WTC11 (cell line): ENCODE results near the gene APRT. TPM values are rescaled to one million over a fixed set of nuclear protein-coding genes. Genes with fewer than 3 reads are reported as not detected.

Source experiments
- ATAC-seq: fragments of 200-7000 bp; cut with Tn5 transposase; 2 replicates; pipeline ENCODE4 v1.10.0; 2021; ENCODE audit warnings: mild to moderate bottlenecking, moderate library complexity
- CTCF ChIA-PET: fragments of 300-600 bp; sonication (Branson Sonifier 250); formaldehyde crosslinking; loops from one replicate; lab custom pipeline; 2021; ENCODE audit warnings: antibody characterized with exemption; lab: Charles Lee
- POLR2A ChIA-PET: fragments of 350-600 bp; sonication (Branson Sonifier 250); formaldehyde crosslinking; loops from one replicate; lab custom pipeline; 2021; ENCODE audit warnings: antibody characterized with exemption; lab: Charles Lee
- DNase-seq: peaks from one replicate; pipeline ENCODE4 v3.0.0; 2021; ENCODE audit warnings: low spot score
- H3K27ac Mint-ChIP-seq: 2 replicates; pipeline ENCODE4 v1.8.0; 2021; ENCODE audit warnings: mixed read lengths
- H3K27me3 Mint-ChIP-seq: 2 replicates; pipeline ENCODE4 v1.8.0; 2021; ENCODE audit warnings: low read depth, mild to moderate bottlenecking, moderate library complexity, mixed read lengths
- H3K36me3 Mint-ChIP-seq: 2 replicates; pipeline ENCODE4 v1.8.0; 2021; ENCODE audit warnings: mixed read lengths
- H3K4me1 Mint-ChIP-seq: 2 replicates; pipeline ENCODE4 v1.8.0; 2022; ENCODE audit warnings: mixed read lengths
- H3K4me3 Mint-ChIP-seq: 2 replicates; pipeline ENCODE4 v1.8.0; 2021; ENCODE audit warnings: mild to moderate bottlenecking, moderate library complexity, mixed read lengths
- H3K9me3 Mint-ChIP-seq: 2 replicates; pipeline ENCODE4 v1.8.0; 2021; ENCODE audit warnings: mixed read lengths
- ARID4B ChIP-seq: sonication (generic); formaldehyde crosslinking; IDR thresholded peaks from 2 replicates; pipeline ENCODE4 v1.8.0; 2023; ENCODE audit warnings: missing genetic modification reagents, mild to moderate bottlenecking, borderline replicate concordance
- ATF1 ChIP-seq: sonication (generic); formaldehyde crosslinking; IDR thresholded peaks from 2 replicates; pipeline ENCODE4 v1.8.1; 2023; ENCODE audit warnings: mild to moderate bottlenecking, moderate library complexity, missing genetic modification reagents
- CREB1 ChIP-seq: sonication (generic); formaldehyde crosslinking; IDR thresholded peaks from 2 replicates; pipeline ENCODE4 v1.8.0; 2023; ENCODE audit warnings: mild to moderate bottlenecking, missing genetic modification reagents
- CREM ChIP-seq: sonication (generic); formaldehyde crosslinking; IDR thresholded peaks from 2 replicates; pipeline ENCODE4 v1.8.1; 2022; ENCODE audit warnings: mild to moderate bottlenecking, missing genetic modification reagents, moderate library complexity
- E2F4 ChIP-seq: sonication (generic); formaldehyde crosslinking; IDR thresholded peaks from 2 replicates; pipeline ENCODE4 v1.8.1; 2022; ENCODE audit warnings: low read depth, mild to moderate bottlenecking, moderate library complexity, missing genetic modification reagents, borderline replicate concordance
- EMX1 ChIP-seq: fragments of 250-450 bp; sonication (Bioruptor Pico); IDR thresholded peaks from 2 replicates; pipeline ENCODE4 v1.8.0; 2021; ENCODE audit warnings: mild to moderate bottlenecking
- ERG ChIP-seq: fragments of 250-450 bp; sonication (Bioruptor Pico); IDR thresholded peaks from 2 replicates; pipeline ENCODE4 v1.8.0; 2021; ENCODE audit warnings: mild to moderate bottlenecking
- GABPB1 ChIP-seq: sonication (generic); formaldehyde crosslinking; IDR thresholded peaks from 2 replicates; pipeline ENCODE4 v1.8.1; 2023; ENCODE audit warnings: mild to moderate bottlenecking, missing genetic modification reagents
- NR1H2 ChIP-seq: sonication (generic); formaldehyde crosslinking; IDR thresholded peaks from 2 replicates; pipeline ENCODE4 v1.9.0; 2021; ENCODE audit warnings: mild to moderate bottlenecking, moderate library complexity, missing genetic modification reagents
- NR3C1 ChIP-seq: sonication (generic); formaldehyde crosslinking; conservative IDR thresholded peaks from 2 replicates; pipeline ENCODE4 v1.8.1; 2023; ENCODE audit warnings: low read depth, mild to moderate bottlenecking, missing genetic modification reagents
- PREB ChIP-seq: sonication (generic); formaldehyde crosslinking; IDR thresholded peaks from 2 replicates; pipeline ENCODE4 v1.8.1; 2022; ENCODE audit warnings: mild to moderate bottlenecking, missing genetic modification reagents, moderate library complexity, borderline replicate concordance
- SMAD3 ChIP-seq: sonication (generic); formaldehyde crosslinking; IDR thresholded peaks from 2 replicates; pipeline ENCODE4 v1.8.0; 2022; ENCODE audit warnings: missing genetic modification reagents, mild to moderate bottlenecking, borderline replicate concordance
- SOX15 ChIP-seq: fragments of 250-450 bp; sonication (Bioruptor Pico); IDR thresholded peaks from 2 replicates; pipeline ENCODE4 v1.9.0; 2021; ENCODE audit warnings: mild to moderate bottlenecking
- STAT6 ChIP-seq: sonication (generic); formaldehyde crosslinking; conservative IDR thresholded peaks from 2 replicates; pipeline ENCODE4 v1.8.1; 2023; ENCODE audit warnings: mild to moderate bottlenecking, low read depth, missing genetic modification reagents, moderate library complexity
- TEAD1 ChIP-seq: sonication (generic); formaldehyde crosslinking; IDR thresholded peaks from 2 replicates; pipeline ENCODE4 v1.8.0; 2022; ENCODE audit warnings: mild to moderate bottlenecking, missing genetic modification reagents
- ZNF219 ChIP-seq: sonication (generic); formaldehyde crosslinking; IDR thresholded peaks from 2 replicates; pipeline ENCODE4 v1.8.0; 2023; ENCODE audit warnings: missing genetic modification reagents, mild to moderate bottlenecking, borderline replicate concordance
- ZNF281 ChIP-seq: sonication (generic); formaldehyde crosslinking; IDR thresholded peaks from 2 replicates; pipeline ENCODE4 v1.8.0; 2023; ENCODE audit warnings: mild to moderate bottlenecking, missing genetic modification reagents
- ZNF317 ChIP-seq: sonication (generic); formaldehyde crosslinking; IDR thresholded peaks from 2 replicates; pipeline ENCODE4 v1.8.1; 2023; ENCODE audit warnings: low read depth, mild to moderate bottlenecking, moderate library complexity, missing genetic modification reagents, borderline replicate concordance
- total RNA-seq: library from RNA; stranded (reverse); gene quantifications from 3 replicates; pipeline ENCODE4 v1.2.3, GENCODE V29; 2021

The APRT gene
- total RNA-seq, 1 experiment from 2014 or later = 288 TPM

GRCh38 chr16:88777471-88778270 lies 34.1 kb downstream of the APRT start (continued):
- no peak for TF ChIP-seq TEAD1
- no peak for TF ChIP-seq CREM (CRISPR knock-in tag)
- TF ChIP-seq NR3C1 (CRISPR knock-in tag) = no peak
- no peak for TF ChIP-seq NR1H2 (CRISPR knock-in tag)
- TF ChIP-seq SMAD3 (CRISPR knock-in tag) = no peak
- TF ChIP-seq E2F4 = no peak
- TF ChIP-seq ZNF281 = no peak
- no peak for TF ChIP-seq EMX1
- no peak for TF ChIP-seq PREB
- TF ChIP-seq ZNF317 (CRISPR knock-in tag) = no peak
- TF ChIP-seq, all 79 proteins: peak for 0

- POLR2A ChIA-PET = no interaction called here
- H3K9me3 Mint-ChIP-seq = no peaks in the 10 kb centered on the region
- TF ChIP-seq ATF1 (CRISPR knock-in tag) (no peak), CREB1 (CRISPR knock-in tag) (no peak), ERG (CRISPR knock-in tag) (no peak), SOX15 (CRISPR knock-in tag) (no peak), STAT6 (no peak), GABPB1 (CRISPR knock-in tag) (no peak), ZNF219 (CRISPR knock-in tag) (no peak), ARID4B (CRISPR knock-in tag) (no peak), ZNF317 (CRISPR knock-in tag) (no peak)
- ATAC-seq = no peak
- CTCF ChIA-PET = interaction anchor here (1.2 kb wide), 1 partner anchor 20 kb away, joined by 3 read pairs; no protein-coding TSS in a partner anchor
- H3K4me1 Mint-ChIP-seq = peaks cover 12% of the 10 kb centered on the region
- DNase-seq = no peak
- no peak overlapping the region for H3K4me3 Mint-ChIP-seq
- H3K27me3 Mint-ChIP-seq = no peaks in the 10 kb centered on the region
- H3K36me3 Mint-ChIP-seq = no peaks in the 10 kb centered on the region
- H3K27ac Mint-ChIP-seq = no peak overlapping the region
Measured at GRCh38 chr16:88775825-88776224, 35.9 kb downstream of the APRT start.
